Measurements from ENCODE around the gene RUFY4.
"Not testable (repeated sequence)": the region's sequence is repeated elsewhere in the genome, so short reads cannot be mapped to it uniquely, and the experiment has no call there.

The RUFY4 gene

GRCh38 chr2:218068721-218069334 lies at the start of gene RUFY4:
Gene RUFY4 (plus strand): TSS chr2:218069253. CDS start chr2:218070606, 1,353 bp downstream.
- H3K36me3 ChIP-seq (ENCODE audit: insufficient read depth); H3K79me2 ChIP-seq (ENCODE audit: insufficient read depth, low read depth); H3K27me3 ChIP-seq (ENCODE audit: insufficient read depth, low read depth); H4K20me1 ChIP-seq (ENCODE audit: insufficient read depth); H3K27ac ChIP-seq; H3K4me1 ChIP-seq (ENCODE audit: low read depth, poor library complexity, severe bottlenecking); H3K4me3 ChIP-seq (IDR thresholded peaks at IDR 0.05; ENCODE audit: insufficient read depth, low read depth, low read length): not testable (repeated sequence)
- peak within 1 kb of the TSS; percentile 51 for H2AFZ ChIP-seq (ENCODE audit: low read depth)
- H3K4me2 ChIP-seq = peak within 1 kb of the TSS; percentile 33
- peak within 1 kb of the TSS; percentile 50; the same call in 1 of the 2 replicates for H3K9ac ChIP-seq
- peak; percentile 79 for TF ChIP-seq CTCF (conservative IDR thresholded peaks at IDR 0.05; ENCODE audit: low read depth, low read length)

- TF ChIP-seq CTCF (conservative IDR thresholded peaks at IDR 0.05; ENCODE audit: low read depth, low read length) = no peak
- no peak overlapping the region for H3K9ac ChIP-seq
- no peaks in the 10 kb centered on the region for H3K4me1 ChIP-seq (ENCODE audit: low read depth, poor library complexity, severe bottlenecking)
- no peak overlapping the region for H3K27ac ChIP-seq
- H3K27me3 ChIP-seq (ENCODE audit: insufficient read depth, low read depth) = no peaks in the 10 kb centered on the region
- no peaks in the 10 kb centered on the region for H3K36me3 ChIP-seq (ENCODE audit: insufficient read depth)
- H3K4me2 ChIP-seq = no peak overlapping the region
- no peak overlapping the region for H2AFZ ChIP-seq (ENCODE audit: low read depth)
- H3K79me2 ChIP-seq (ENCODE audit: insufficient read depth, low read depth) = no peaks in the 10 kb centered on the region
- no peaks in the 10 kb centered on the region for H4K20me1 ChIP-seq (ENCODE audit: insufficient read depth)
- H3K4me3 ChIP-seq (IDR thresholded peaks at IDR 0.05; ENCODE audit: insufficient read depth, low read depth, low read length) = no peak overlapping the region
Measured at GRCh38 chr2:218019411-218020060, 49.5 kb upstream of the RUFY4 start.

- Histone ChIP-seq H3K27ac (no peak overlapping the region), H3K79me2 (ENCODE audit: insufficient read depth, low read depth) (no peaks in the 10 kb centered on the region), H3K4me1 (ENCODE audit: low read depth, poor library complexity, severe bottlenecking) (no peaks in the 10 kb centered on the region), H3K27me3 (ENCODE audit: insufficient read depth, low read depth) (no peaks in the 10 kb centered on the region), H3K4me2 (no peak overlapping the region), H3K36me3 (ENCODE audit: insufficient read depth) (no peaks in the 10 kb centered on the region), H3K9ac (no peak overlapping the region), H2AFZ (ENCODE audit: low read depth) (no peak overlapping the region), H3K4me3 (IDR thresholded peaks at IDR 0.05; ENCODE audit: insufficient read depth, low read depth, low read length) (no peak overlapping the region), H4K20me1 (ENCODE audit: insufficient read depth) (no peaks in the 10 kb centered on the region)
- TF ChIP-seq CTCF (conservative IDR thresholded peaks at IDR 0.05; ENCODE audit: low read depth, low read length) = no peak
Measured at GRCh38 chr2:218020281-218020680, 48.8 kb upstream of the RUFY4 start.

GRCh38 chr2:218020966-218021535 lies 48.0 kb upstream of the RUFY4 start:
- Histone ChIP-seq H3K4me1 (ENCODE audit: low read depth, poor library complexity, severe bottlenecking) (no peaks in the 10 kb centered on the region), H3K4me3 (IDR thresholded peaks at IDR 0.05; ENCODE audit: insufficient read depth, low read depth, low read length) (no peak overlapping the region), H3K79me2 (ENCODE audit: insufficient read depth, low read depth) (no peaks in the 10 kb centered on the region), H3K9ac (no peak overlapping the region), H3K36me3 (ENCODE audit: insufficient read depth) (no peaks in the 10 kb centered on the region), H3K4me2 (no peak overlapping the region), H4K20me1 (ENCODE audit: insufficient read depth) (no peaks in the 10 kb centered on the region), H3K27ac (no peak overlapping the region), H2AFZ (ENCODE audit: low read depth) (no peak overlapping the region), H3K27me3 (ENCODE audit: insufficient read depth, low read depth) (no peaks in the 10 kb centered on the region)
- TF ChIP-seq CTCF (conservative IDR thresholded peaks at IDR 0.05; ENCODE audit: low read depth, low read length) = no peak

All from KMS-11 (cell line).